Mesenchymal stem cell (in vitro differentiated cells and primary cell): ENCODE data around the gene ENO1.
A peak's percentile ranks its signal among the peaks of the same experiment; 100 is the strongest.
"Not testable (repeated sequence)": the region's sequence is repeated elsewhere in the genome, so short reads cannot be mapped to it uniquely, and the experiment has no call there.

ENCODE experiments used
- DNase-seq: peaks from one replicate; pipeline ENCODE4 v3.0.0-alpha.2; 2013
- H2AFZ ChIP-seq: one replicate; pipeline ENCODE4 v1.6.1; 2013; ENCODE audit warnings: low read depth, mild to moderate bottlenecking, control low read depth, inconsistent platforms, low read length, moderate library complexity
- H2AK5ac ChIP-seq: 2 replicates; pipeline ENCODE4 v1.6.1; 2013; ENCODE audit warnings: low read length, moderate library complexity, mild to moderate bottlenecking, inconsistent platforms; ENCODE audit not compliant: severe bottlenecking
- H2BK120ac ChIP-seq: one replicate; pipeline ENCODE4 v1.6.1; 2013; ENCODE audit warnings: low read depth, mild to moderate bottlenecking, inconsistent platforms, low read length, moderate library complexity
- H2BK12ac ChIP-seq, 2 experiments: one replicate each; pipeline ENCODE4 v1.6.1; 2013; ENCODE audit warnings: inconsistent platforms in 2 of 2, low read length in 2 of 2, mild to moderate bottlenecking in 2 of 2, moderate library complexity in 2 of 2, control low read depth in 1 of 2
- H2BK15ac ChIP-seq: one replicate; pipeline ENCODE4 v1.6.1; 2013; ENCODE audit warnings: mild to moderate bottlenecking, low read depth, inconsistent platforms; ENCODE audit not compliant: poor library complexity, severe bottlenecking
- H2BK5ac ChIP-seq: 2 replicates; pipeline ENCODE4 v1.6.1; 2013; ENCODE audit warnings: low read depth, mild to moderate bottlenecking, low read length, control low read depth, inconsistent platforms; ENCODE audit not compliant: poor library complexity, severe bottlenecking
- H3K14ac ChIP-seq, 2 experiments: one replicate each; pipeline ENCODE4 v1.6.1; 2013; ENCODE audit warnings: inconsistent platforms in 2 of 2, low read length in 2 of 2, control low read depth in 1 of 2, mild to moderate bottlenecking in 1 of 2, moderate library complexity in 1 of 2
- H3K18ac ChIP-seq, 2 experiments: one replicate each; pipeline ENCODE4 v1.6.1; 2013; ENCODE audit warnings: inconsistent platforms in 2 of 2, low read length in 2 of 2, control low read depth in 1 of 2, low read depth in 1 of 2, mild to moderate bottlenecking in 1 of 2
- H3K23ac ChIP-seq, 2 experiments: one replicate each; pipeline ENCODE4 v1.6.1; 2013; ENCODE audit warnings: inconsistent platforms in 2 of 2, low read length in 2 of 2, mild to moderate bottlenecking in 2 of 2, moderate library complexity in 2 of 2, control low read depth in 1 of 2
- H3K27ac ChIP-seq: 2 replicates; pipeline ENCODE4 v1.5.1; 2013; ENCODE audit warnings: mild to moderate bottlenecking, moderate library complexity, low read length, control low read depth, inconsistent platforms; ENCODE audit not compliant: poor library complexity, severe bottlenecking
- H3K27me3 ChIP-seq, 2 experiments: 2 replicates each; pipeline versions ENCODE4 v1.6.1 to v1.7.0; 2013; ENCODE audit warnings: low read length in 2 of 2, mild to moderate bottlenecking in 2 of 2, moderate library complexity in 2 of 2, control low read depth in 1 of 2, inconsistent platforms in 1 of 2; ENCODE audit not compliant: control insufficient read depth in 1 of 2, insufficient read depth in 1 of 2
- H3K36me3 ChIP-seq, 2 experiments: 2 replicates each; pipeline versions ENCODE4 v1.6.1 to v1.7.0; 2013; ENCODE audit warnings: low read length in 2 of 2, control low read depth in 1 of 2, inconsistent platforms in 1 of 2, low read depth in 1 of 2, mild to moderate bottlenecking in 1 of 2; ENCODE audit not compliant: insufficient read depth in 2 of 2, control insufficient read depth in 1 of 2
- H3K4ac ChIP-seq, 2 experiments: one replicate each; pipeline ENCODE4 v1.6.1; 2013; ENCODE audit warnings: inconsistent platforms in 2 of 2, low read length in 2 of 2, mild to moderate bottlenecking in 2 of 2, moderate library complexity in 2 of 2, control low read depth in 1 of 2, low read depth in 1 of 2
- H3K4me1 ChIP-seq: 2 replicates; pipeline ENCODE4 v1.6.1; 2013; ENCODE audit warnings: low read depth, low read length, control low read depth; ENCODE audit not compliant: control insufficient read depth, insufficient read depth
- H3K4me2 ChIP-seq: 2 replicates; pipeline ENCODE4 v1.6.1; 2013; ENCODE audit warnings: low read length, mild to moderate bottlenecking, inconsistent platforms; ENCODE audit not compliant: poor library complexity, severe bottlenecking
- H3K4me3 ChIP-seq, 2 experiments: 2 replicates each; pipeline versions ENCODE4 v1.5.1 to v1.7.0; 2013; ENCODE audit warnings: low read length in 2 of 2, mild to moderate bottlenecking in 2 of 2, control low read depth in 1 of 2, low read depth in 1 of 2; ENCODE audit not compliant: insufficient read depth in 1 of 2
- H3K79me1 ChIP-seq: replicated peaks from 2 replicates; pipeline ENCODE4 v1.6.1; 2013; ENCODE audit warnings: mild to moderate bottlenecking, control low read depth, low read length, inconsistent platforms; ENCODE audit not compliant: poor library complexity, severe bottlenecking
- H3K9ac ChIP-seq: 2 replicates; pipeline ENCODE4 v1.7.0; 2013; ENCODE audit warnings: mild to moderate bottlenecking, low read length, moderate library complexity
- H3K9me3 ChIP-seq: 2 replicates; pipeline ENCODE4 v1.7.0; 2013; ENCODE audit warnings: mild to moderate bottlenecking, low read length; ENCODE audit not compliant: control insufficient read depth
- H4K8ac ChIP-seq: one replicate; pipeline ENCODE4 v1.6.1; 2013; ENCODE audit warnings: inconsistent platforms, mild to moderate bottlenecking, low read length, moderate library complexity
- H4K91ac ChIP-seq: one replicate; pipeline ENCODE4 v1.6.1; 2013; ENCODE audit warnings: mild to moderate bottlenecking, low read length, inconsistent platforms
- WGBS: methylation state at CpG from one replicate; pipeline ENCODE4 v1.1.7; 2013; ENCODE audit warnings: mixed read lengths; 5-methylcytosine and 5-hydroxymethylcytosine counted together

The ENO1 gene

DNA sequence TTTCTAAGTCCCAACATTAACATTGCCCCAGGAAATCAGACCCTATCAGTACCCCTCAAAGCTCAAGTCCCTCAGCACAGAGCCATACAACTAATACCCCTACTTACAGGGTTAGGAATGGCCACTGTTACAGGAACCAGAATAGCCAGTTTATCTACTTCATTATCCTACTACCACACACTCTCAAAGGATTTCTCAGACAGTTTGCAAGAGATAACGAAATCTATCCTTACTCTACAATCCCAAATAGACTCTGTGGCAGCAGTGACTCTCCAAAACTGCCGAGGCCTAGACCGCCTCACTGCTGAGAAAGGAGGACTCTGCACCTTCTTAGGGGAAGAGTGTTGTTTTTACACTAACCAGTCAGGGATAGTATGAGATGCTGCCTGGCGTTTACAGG, 19.0 kb upstream of the ENO1 start:
- H3K14ac ChIP-seq, H3K4me2 ChIP-seq, H3K23ac ChIP-seq, H2BK12ac ChIP-seq, H4K8ac ChIP-seq, H2AK5ac ChIP-seq, H3K4me3 ChIP-seq, H3K79me1 ChIP-seq, DNase-seq, H3K4me1 ChIP-seq, H3K27me3 ChIP-seq, H2AFZ ChIP-seq, H2BK15ac ChIP-seq, H2BK5ac ChIP-seq, H3K9ac ChIP-seq, H3K27ac ChIP-seq, H3K4ac ChIP-seq, H3K18ac ChIP-seq, H2BK120ac ChIP-seq, H4K91ac ChIP-seq, H3K36me3 ChIP-seq, H3K9me3 ChIP-seq: not testable (repeated sequence)
- 96% methylated on average over 4 of the region's 4 CpGs for WGBS

DNA sequence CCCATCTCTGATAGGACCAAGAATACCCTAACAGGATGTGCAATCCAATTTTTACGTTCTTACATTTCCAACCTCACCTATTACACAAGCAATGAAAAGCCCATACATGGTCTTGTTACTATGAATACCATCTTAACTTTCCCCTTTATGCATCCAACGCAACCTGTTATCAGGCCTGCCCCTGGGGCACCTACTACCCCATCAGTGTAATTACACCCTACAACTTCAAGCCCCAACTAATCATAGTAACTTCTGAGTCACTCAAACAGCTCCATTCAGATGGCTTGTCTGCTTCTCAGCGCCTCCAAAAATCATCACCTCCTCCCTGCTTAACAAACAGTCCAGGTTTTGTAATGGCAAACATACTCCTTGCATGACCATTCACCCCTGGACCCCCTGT, 18.3 kb upstream of the ENO1 start:
- H3K18ac ChIP-seq, H4K91ac ChIP-seq, H3K14ac ChIP-seq, H3K9ac ChIP-seq, H2BK120ac ChIP-seq, H3K23ac ChIP-seq, H2AK5ac ChIP-seq, DNase-seq, H2BK12ac ChIP-seq, H2BK15ac ChIP-seq, H3K4me2 ChIP-seq, H3K9me3 ChIP-seq, H4K8ac ChIP-seq, H3K79me1 ChIP-seq, H2BK5ac ChIP-seq, H2AFZ ChIP-seq, H3K27ac ChIP-seq, H3K4ac ChIP-seq, H3K36me3 ChIP-seq, H3K4me1 ChIP-seq, H3K27me3 ChIP-seq, H3K4me3 ChIP-seq: not testable (repeated sequence)
- 72% methylated on average over 3 of the region's 3 CpGs for WGBS

DNA sequence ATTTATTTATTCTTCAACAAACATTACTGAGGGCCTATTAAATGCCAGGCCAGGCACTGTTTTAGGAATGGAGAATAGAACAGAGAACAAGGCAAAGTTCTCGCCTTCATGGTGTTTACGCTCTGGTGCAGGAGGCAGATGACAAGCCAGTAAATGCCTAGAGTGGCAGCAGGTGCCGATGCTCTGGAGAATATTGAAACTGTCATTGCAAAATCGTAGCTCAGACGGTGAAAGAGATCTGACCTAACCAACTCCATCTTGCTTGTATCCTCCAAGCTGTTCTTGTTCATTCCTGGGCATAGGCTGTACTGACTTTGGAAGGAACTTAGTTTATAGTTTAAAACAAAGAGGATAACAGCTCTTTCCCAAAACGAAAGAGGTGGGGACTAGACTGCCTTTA, 13.5 kb upstream of the ENO1 start:
- H3K4ac ChIP-seq = no peak overlapping the region
- H3K36me3 ChIP-seq = no peaks in the 10 kb centered on the region
- no peak overlapping the region for H2BK15ac ChIP-seq
- no peak overlapping the region for H3K9ac ChIP-seq
- H2BK5ac ChIP-seq = no peak overlapping the region
- H2AK5ac ChIP-seq = peak overlapping the region; percentile 71
- no peak overlapping the region for H4K91ac ChIP-seq
- H3K79me1 ChIP-seq = peaks cover 1% of the 10 kb centered on the region
- H3K14ac ChIP-seq = no peak overlapping the region
- no peak overlapping the region for H4K8ac ChIP-seq
- no peak overlapping the region for H3K18ac ChIP-seq
- H3K4me2 ChIP-seq = no peak overlapping the region
- no peak for DNase-seq
- H3K4me1 ChIP-seq = peaks cover 15% of the 10 kb centered on the region
- 85% methylated on average over 4 of the region's 6 CpGs for WGBS
- H2BK120ac ChIP-seq = no peak overlapping the region
- H3K27me3 ChIP-seq = no peaks in the 10 kb centered on the region
- H3K9me3 ChIP-seq = no peaks in the 10 kb centered on the region
- H3K23ac ChIP-seq = no peak overlapping the region
- H2BK12ac ChIP-seq = no peak overlapping the region
- no peak overlapping the region for H2AFZ ChIP-seq
- H3K27ac ChIP-seq = no peak overlapping the region
- H3K4me3 ChIP-seq = no peak overlapping the region

- Histone ChIP-seq H3K14ac (no peak overlapping the region), H3K23ac (no peak overlapping the region), H3K27ac (no peak overlapping the region), H3K4ac (no peak overlapping the region), H2BK12ac (no peak overlapping the region), H3K18ac (no peak overlapping the region), H3K4me2 (no peak overlapping the region), H4K8ac (no peak overlapping the region), H3K9me3 (no peaks in the 10 kb centered on the region), H2BK120ac (no peak overlapping the region), H2BK5ac (no peak overlapping the region), H3K36me3 (no peaks in the 10 kb centered on the region), H3K9ac (no peak overlapping the region), H3K79me1 (peaks cover 1% of the 10 kb centered on the region), H3K4me3 (no peak overlapping the region), H3K4me1 (peaks cover 15% of the 10 kb centered on the region), H2AK5ac (peak overlapping the region; percentile 94), H2AFZ (no peak overlapping the region), H3K27me3 (no peaks in the 10 kb centered on the region), H2BK15ac (no peak overlapping the region), H4K91ac (no peak overlapping the region)
- no peak for DNase-seq
- WGBS = 87% methylated on average over 3 of the region's 3 CpGs
These were observed 12.9 kb upstream of the ENO1 start for GRCh38 chr1:8891401-8891800.
